ENCODE results near the gene DAPK1.

DNA sequence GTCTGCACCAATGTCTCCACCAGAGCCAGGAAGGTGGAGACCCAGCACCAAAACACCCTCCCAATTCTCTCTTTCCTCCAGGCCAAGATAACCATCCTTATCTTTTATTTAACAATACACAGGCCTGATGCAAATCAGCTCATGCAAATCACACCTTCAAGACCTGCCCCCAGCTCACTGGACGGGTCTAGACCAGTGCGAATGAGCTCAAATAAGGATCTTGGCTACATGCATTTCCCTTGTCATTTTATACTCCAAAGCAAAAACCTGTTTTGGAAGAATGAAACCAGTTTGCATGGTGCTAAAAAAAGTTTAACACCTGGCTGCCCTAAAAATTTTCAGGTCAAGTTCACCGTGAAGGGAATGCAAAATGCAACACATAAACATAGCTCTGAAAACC lies 31.9 kb upstream of the DAPK1 start:
- TF ChIP-seq, protein P1, sequence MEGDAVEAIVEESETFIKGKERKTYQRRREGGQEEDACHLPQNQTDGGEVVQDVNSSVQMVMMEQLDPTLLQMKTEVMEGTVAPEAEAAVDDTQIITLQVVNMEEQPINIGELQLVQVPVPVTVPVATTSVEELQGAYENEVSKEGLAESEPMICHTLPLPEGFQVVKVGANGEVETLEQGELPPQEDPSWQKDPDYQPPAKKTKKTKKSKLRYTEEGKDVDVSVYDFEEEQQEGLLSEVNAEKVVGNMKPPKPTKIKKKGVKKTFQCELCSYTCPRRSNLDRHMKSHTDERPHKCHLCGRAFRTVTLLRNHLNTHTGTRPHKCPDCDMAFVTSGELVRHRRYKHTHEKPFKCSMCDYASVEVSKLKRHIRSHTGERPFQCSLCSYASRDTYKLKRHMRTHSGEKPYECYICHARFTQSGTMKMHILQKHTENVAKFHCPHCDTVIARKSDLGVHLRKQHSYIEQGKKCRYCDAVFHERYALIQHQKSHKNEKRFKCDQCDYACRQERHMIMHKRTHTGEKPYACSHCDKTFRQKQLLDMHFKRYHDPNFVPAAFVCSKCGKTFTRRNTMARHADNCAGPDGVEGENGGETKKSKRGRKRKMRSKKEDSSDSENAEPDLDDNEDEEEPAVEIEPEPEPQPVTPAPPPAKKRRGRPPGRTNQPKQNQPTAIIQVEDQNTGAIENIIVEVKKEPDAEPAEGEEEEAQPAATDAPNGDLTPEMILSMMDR (IDR thresholded peaks at IDR 0.05; ENCODE audit: extremely low read depth in 1 of 2, insufficient read depth in 1 of 2, low read depth in 1 of 2, low read length in 2 of 2), result no peak
- no peak for TF ChIP-seq POLR2AphosphoS5 (IDR thresholded peaks at IDR 0.05; ENCODE audit: insufficient read depth, low read depth, low read length)
- no peak for TF ChIP-seq EZH2 (IDR thresholded peaks at IDR 0.05; ENCODE audit: borderline replicate concordance, low read depth, low read length, severe bottlenecking)
